Right lobe of liver (tissue), 4 donors: Measurements from ENCODE around the gene LHFPL2.

Experiments
- CTCF ChIP-seq, 4 donors: fragments of 200-600 bp in 3 of 4; fragments of 450-650 bp in 1 of 4; IDR thresholded peaks; one replicate each; pipeline versions ENCODE4 v1.5.1 to v1.8.0; 2016 to 2022; ENCODE audit warnings: antibody characterized with exemption in 4 of 4, mild to moderate bottlenecking in 2 of 4
- POLR2A ChIP-seq: fragments of 450-650 bp; IDR thresholded peaks from one replicate; pipeline ENCODE4 v1.6.1; 2017; ENCODE audit warnings: antibody characterized with exemption, mild to moderate bottlenecking
- donor health status: DM: no; HTN: no; CAD: no.
- donor health status: DM: no; HTN: no; CAD: no.
- donor health status: DM: no; HTN: yes; CAD: no.

GRCh38 chr5:78526049-78526525, 122.5 kb downstream of the LHFPL2 start:
- TF ChIP-seq CTCF (IDR thresholded peaks at IDR 0.05) = no peak
- TF ChIP-seq POLR2A = no peak
